ENCODE measurements around the gene LRP8. TPM values are rescaled to one million over a fixed set of nuclear protein-coding genes. Genes with fewer than 3 reads are reported as not detected.
"Not testable (repeated sequence)": the region's sequence is repeated elsewhere in the genome, so short reads cannot be mapped to it uniquely, and the experiment has no call there.

LRP8 gene
- total and polyA plus RNA-seq, 5 donors from 2014 or later, result 1.0 to 23.7 (median 2.5) TPM

DNA sequence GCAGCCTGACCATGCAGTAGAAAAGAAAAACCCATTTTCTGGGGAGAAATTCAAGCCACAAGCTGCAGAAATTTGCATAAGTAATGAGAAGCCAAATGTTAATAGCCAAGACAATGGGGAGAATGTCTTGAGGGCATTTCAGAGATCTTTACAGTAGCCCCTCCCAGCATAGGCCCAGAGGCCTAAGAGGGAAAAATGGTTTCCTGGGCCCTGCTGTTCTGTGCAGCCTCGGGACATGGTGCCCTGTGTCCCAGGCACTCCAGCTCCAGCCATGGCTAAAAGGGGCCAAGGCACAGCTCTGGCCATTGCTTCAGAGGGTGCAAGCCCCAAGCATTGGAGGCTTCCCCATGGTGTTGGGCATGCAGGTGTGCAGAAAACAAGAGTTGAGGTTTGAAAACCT is 122.4 kb downstream of the LRP8 start:
- H3K4me1 ChIP-seq (ENCODE audit: control insufficient read depth, insufficient read depth, low read length, poor library complexity, severe bottlenecking); H3K4me3 ChIP-seq (ENCODE audit: low read depth, low read length); DNase-seq; H3K27ac Mint-ChIP-seq; H3K27me3 ChIP-seq (ENCODE audit: control insufficient read depth, insufficient read depth, low read length); H3K4me3 Mint-ChIP-seq; H3K27ac ChIP-seq (ENCODE audit: insufficient read depth, low read length, poor library complexity, severe bottlenecking); H3K27me3 Mint-ChIP-seq; ATAC-seq (ENCODE audit: low read depth in 2 of 2): not testable (repeated sequence)
- peaks cover 0 to 23% (median 13%) of the 10 kb centered on the region in 7 donors for H3K9me3 Mint-ChIP-seq
- H3K36me3 Mint-ChIP-seq, result peaks cover 81% of the 10 kb centered on the region
- H3K4me1 Mint-ChIP-seq, result peaks cover 0 to 29% (median 23%) of the 10 kb centered on the region in 4 donors
- H3K36me3 ChIP-seq (ENCODE audit: control insufficient read depth, insufficient read depth, low read length), result peaks cover 92% of the 10 kb centered on the region
- peaks cover 5 to 22% of the 10 kb centered on the region in 2 experiments for H3K9me3 ChIP-seq (ENCODE audit: control insufficient read depth in 2 of 2, low read length in 2 of 2)

DNA sequence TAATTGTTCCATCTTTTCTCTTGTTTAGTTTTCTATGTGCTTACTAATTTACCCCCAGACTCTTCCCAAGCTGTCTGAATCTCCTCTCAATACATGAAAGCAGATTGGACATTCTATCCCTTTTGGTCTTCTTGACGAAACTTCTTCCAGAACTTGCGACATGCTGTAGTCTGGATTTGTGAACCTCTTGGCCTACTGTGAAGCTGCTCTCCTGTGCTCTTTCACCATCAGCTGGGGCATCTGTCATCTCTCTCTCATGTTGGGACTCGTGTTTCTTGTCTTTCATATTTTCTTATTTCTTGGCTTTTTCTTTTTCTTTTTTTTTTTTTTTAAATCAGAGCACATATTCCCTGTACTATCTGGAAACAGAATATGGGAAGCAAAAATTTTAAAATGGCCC is 124.4 kb downstream of the LRP8 start:
- H3K9me3 Mint-ChIP-seq, result peaks cover 0 to 23% (median 13%) of the 10 kb centered on the region in 7 donors
- no peak for ATAC-seq (ENCODE audit: low read depth in 2 of 2)
- Histone ChIP-seq H3K4me3 (ENCODE audit: low read depth, low read length) (no peak overlapping the region), H3K36me3 (ENCODE audit: control insufficient read depth, insufficient read depth, low read length) (peaks cover 74% of the 10 kb centered on the region), H3K27ac (ENCODE audit: insufficient read depth, low read length, poor library complexity, severe bottlenecking) (no peak overlapping the region), H3K4me1 (ENCODE audit: control insufficient read depth, insufficient read depth, low read length, poor library complexity, severe bottlenecking) (peaks cover 2% of the 10 kb centered on the region), H3K27me3 (ENCODE audit: control insufficient read depth, insufficient read depth, low read length) (no peaks in the 10 kb centered on the region), H3K9me3 (ENCODE audit: control insufficient read depth in 2 of 2, low read length in 2 of 2) (peaks cover 5 to 22% of the 10 kb centered on the region in 2 experiments)
- peaks cover 68% of the 10 kb centered on the region for H3K36me3 Mint-ChIP-seq
- DNase-seq, result no peak
- peaks cover 10 to 44% (median 33%) of the 10 kb centered on the region in 4 donors for H3K4me1 Mint-ChIP-seq
- H3K27me3 Mint-ChIP-seq, result no peaks in the 10 kb centered on the region
- peak overlapping the region in 1 of 4 donors; percentile 12 for H3K4me3 Mint-ChIP-seq
- H3K27ac Mint-ChIP-seq, result peak overlapping the region in 1 of 3 donors; percentile 59

DNA sequence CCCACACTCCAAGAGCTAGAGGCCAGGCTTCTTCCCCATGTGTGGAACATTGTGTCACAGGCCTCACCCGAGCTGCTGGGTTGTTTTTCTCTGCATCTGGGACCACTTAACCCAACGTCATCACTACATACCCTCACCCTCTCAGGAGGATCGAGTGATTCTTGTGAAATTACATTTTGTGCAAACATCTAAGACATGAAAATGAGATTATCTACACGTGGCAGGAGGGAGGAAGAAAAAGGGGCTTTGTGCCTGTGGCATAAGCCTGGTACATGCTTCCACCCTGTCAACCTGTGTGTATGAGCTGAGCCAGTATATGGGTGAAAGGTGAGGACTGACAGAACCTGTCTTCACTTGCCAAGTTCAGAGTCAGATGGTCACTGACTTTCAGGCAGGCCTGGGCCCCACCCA is 129.6 kb downstream of the LRP8 start:
- Histone ChIP-seq H3K36me3 (ENCODE audit: control insufficient read depth, insufficient read depth, low read length) (peaks cover 25% of the 10 kb centered on the region), H3K9me3 (ENCODE audit: control insufficient read depth in 2 of 2, low read length in 2 of 2) (no peaks in the 10 kb centered on the region), H3K4me1 (ENCODE audit: control insufficient read depth, insufficient read depth, low read length, poor library complexity, severe bottlenecking) (peaks cover 26% of the 10 kb centered on the region), H3K27ac (ENCODE audit: insufficient read depth, low read length, poor library complexity, severe bottlenecking) (peak overlapping the region; percentile 94), H3K4me3 (ENCODE audit: low read depth, low read length) (peak overlapping the region; percentile 94), H3K27me3 (ENCODE audit: control insufficient read depth, insufficient read depth, low read length) (no peaks in the 10 kb centered on the region)
- DNase-seq (peak in 1 of 3 donors; percentile 13), ATAC-seq (ENCODE audit: low read depth in 2 of 2) (no peak)
- peaks cover 0 to under 1% (median 0%) of the 10 kb centered on the region in 7 donors for H3K9me3 Mint-ChIP-seq
- peaks cover 25 to 58% (median 42%) of the 10 kb centered on the region in 4 donors for H3K4me1 Mint-ChIP-seq
- H3K36me3 Mint-ChIP-seq, result peaks cover 39% of the 10 kb centered on the region
- peak overlapping the region; percentile 97 to 98 (median 98) for H3K4me3 Mint-ChIP-seq
- H3K27me3 Mint-ChIP-seq, result no peaks in the 10 kb centered on the region
- H3K27ac Mint-ChIP-seq, result peak overlapping the region; percentile 99 to 100 (median 100)

DNA sequence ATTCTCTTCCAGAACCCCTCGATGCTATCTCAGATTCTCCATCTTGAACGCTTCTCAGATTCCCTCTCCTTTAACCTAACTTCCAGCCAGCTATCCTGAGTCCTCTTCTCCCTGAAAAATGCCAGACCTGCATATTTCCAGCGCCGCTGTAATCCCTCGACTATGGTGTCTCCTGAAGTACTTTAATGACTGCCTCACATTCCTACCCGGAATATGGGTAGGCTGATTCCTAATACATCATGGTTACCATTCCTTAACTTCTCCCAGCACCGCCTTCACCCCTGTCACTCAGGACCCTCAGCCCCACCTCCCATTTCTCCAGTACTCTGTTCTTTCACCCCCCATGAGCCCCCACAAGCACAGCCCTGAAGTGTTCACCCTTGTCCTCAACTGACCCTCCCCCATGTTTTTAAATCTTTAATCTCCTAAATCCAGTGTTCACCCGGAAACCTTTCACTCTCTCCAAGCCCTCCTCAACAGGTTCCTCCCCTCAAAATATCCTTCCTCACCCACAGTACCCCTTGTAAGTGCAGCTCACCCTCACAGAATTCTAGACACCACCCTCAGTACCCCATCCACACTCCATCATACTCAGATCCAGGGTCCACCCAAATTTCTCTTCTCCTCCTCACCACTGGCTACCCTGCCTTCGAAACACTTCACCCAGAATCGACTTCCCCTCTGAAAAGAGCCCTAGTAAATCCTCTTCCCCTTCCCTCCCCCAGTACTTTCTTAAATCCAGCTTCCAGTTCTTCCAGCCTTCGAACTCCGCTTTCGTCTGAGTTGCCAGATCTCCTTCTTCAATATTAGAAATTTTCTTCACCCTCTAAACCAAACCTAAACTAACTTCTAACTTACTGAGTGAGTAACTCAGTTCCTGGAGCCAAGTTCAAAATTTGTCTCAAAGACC is 130.3 kb downstream of the LRP8 start:
- Mint-ChIP-seq H3K4me3 (peak overlapping the region; percentile 97 to 98 (median 98)), H3K27ac (peak overlapping the region; percentile 99 to 100 (median 100)), H3K9me3 (no peaks in the 10 kb centered on the region), H3K4me1 (peaks cover 18 to 55% (median 41%) of the 10 kb centered on the region in 4 donors), H3K27me3 (no peaks in the 10 kb centered on the region), H3K36me3 (peaks cover 32% of the 10 kb centered on the region)
- peaks cover 18% of the 10 kb centered on the region for H3K36me3 ChIP-seq (ENCODE audit: control insufficient read depth, insufficient read depth, low read length)
- peaks cover 26% of the 10 kb centered on the region for H3K4me1 ChIP-seq (ENCODE audit: control insufficient read depth, insufficient read depth, low read length, poor library complexity, severe bottlenecking)
- H3K4me3 ChIP-seq (ENCODE audit: low read depth, low read length), result peak overlapping the region; percentile 94
- no peaks in the 10 kb centered on the region for H3K27me3 ChIP-seq (ENCODE audit: control insufficient read depth, insufficient read depth, low read length)
- no peaks in the 10 kb centered on the region for H3K9me3 ChIP-seq (ENCODE audit: control insufficient read depth in 2 of 2, low read length in 2 of 2)
- no peak for ATAC-seq (ENCODE audit: low read depth in 2 of 2)
- H3K27ac ChIP-seq (ENCODE audit: insufficient read depth, low read length, poor library complexity, severe bottlenecking), result peak overlapping the region; percentile 94
- DNase-seq, result peak in 1 of 3 donors; percentile 17

DNA sequence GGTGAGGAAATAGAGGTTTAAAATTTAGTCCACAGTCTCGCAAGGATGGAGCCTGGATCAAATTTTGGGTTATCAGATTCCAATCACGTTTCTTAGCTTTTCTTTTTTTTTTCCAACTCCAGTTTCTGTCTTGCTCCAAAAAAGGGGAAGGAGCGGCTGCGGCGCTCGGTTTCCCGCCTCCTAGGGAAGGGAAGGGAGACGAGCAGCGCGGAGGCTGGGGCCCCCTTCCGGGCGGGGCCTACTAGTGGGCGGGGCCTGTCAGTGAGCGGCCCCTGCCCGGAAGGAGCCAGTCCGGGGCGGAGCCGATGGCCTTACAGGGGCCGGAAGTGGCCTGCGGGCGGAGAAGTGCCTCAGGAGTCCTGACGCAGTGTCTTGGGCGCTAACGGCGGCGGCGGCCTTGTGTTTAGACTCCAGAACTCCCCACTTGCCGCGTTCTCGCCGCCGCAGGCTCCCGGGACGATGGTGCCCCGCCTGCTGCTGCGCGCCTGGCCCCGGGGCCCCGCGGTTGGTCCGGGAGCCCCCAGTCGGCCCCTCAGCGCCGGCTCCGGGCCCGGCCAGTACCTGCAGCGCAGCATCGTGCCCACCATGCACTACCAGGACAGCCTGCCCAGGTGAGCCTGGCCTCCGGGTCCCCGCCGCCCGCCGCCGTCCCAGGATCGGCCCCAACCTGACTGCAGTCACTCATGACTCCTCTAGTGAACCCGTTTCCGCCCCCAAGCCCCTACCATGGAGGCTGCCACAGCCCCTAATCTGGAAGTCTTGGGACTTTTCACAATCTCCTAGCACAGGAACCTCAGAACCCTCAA is 131.2 kb downstream of the LRP8 start, which contains the start of gene CPT2:
Gene CPT2 (plus strand): TSS at position 340 of the 806 bp plus-strand sequence. CDS start 120 bp downstream, at position 460.
- H3K27ac Mint-ChIP-seq, result peak within 1 kb of the TSS; percentile 99 to 100 (median 100)
- Histone ChIP-seq H3K4me3 (ENCODE audit: low read depth, low read length) (peak within 1 kb of the TSS; percentile 94), H3K4me1 (ENCODE audit: control insufficient read depth, insufficient read depth, low read length, poor library complexity, severe bottlenecking) (peaks cover 26% of the 10 kb centered on the region)

DNA sequence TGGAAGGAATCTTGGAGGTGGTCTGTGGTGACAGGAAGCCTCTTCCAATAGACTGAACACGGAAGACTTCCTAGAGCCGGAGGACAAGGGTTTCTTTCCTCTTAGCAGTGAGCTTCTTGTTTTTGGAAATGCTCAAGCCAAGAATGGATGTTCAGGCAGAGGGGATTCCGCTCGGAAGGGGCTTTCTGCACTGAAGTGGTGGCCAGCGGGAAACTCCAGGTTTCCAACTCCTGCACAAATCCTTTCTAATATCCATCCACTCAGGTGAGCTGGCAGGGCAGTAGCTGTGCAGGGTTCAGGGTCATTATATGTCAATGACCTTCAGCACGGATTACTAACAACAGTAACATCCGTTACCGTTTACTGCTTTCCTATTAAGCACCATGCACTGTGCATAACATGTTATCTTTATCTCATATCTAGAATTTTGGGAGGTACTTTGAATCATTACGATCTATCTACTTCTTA is 131.8 kb downstream of the LRP8 start:
- no peaks in the 10 kb centered on the region for H3K27me3 Mint-ChIP-seq
- no peaks in the 10 kb centered on the region for H3K9me3 Mint-ChIP-seq
- H3K27me3 ChIP-seq (ENCODE audit: control insufficient read depth, insufficient read depth, low read length), result no peaks in the 10 kb centered on the region
- DNase-seq (no peak), ATAC-seq (ENCODE audit: low read depth in 2 of 2) (peak; percentile 8 to 25)
- peaks cover 19% of the 10 kb centered on the region for H3K36me3 Mint-ChIP-seq
- peaks cover 26% of the 10 kb centered on the region for H3K4me1 ChIP-seq (ENCODE audit: control insufficient read depth, insufficient read depth, low read length, poor library complexity, severe bottlenecking)
- H3K4me3 Mint-ChIP-seq, result peak overlapping the region; percentile 85 to 98 (median 98)
- peak overlapping the region; percentile 79 for H3K4me3 ChIP-seq (ENCODE audit: low read depth, low read length)
- H3K36me3 ChIP-seq (ENCODE audit: control insufficient read depth, insufficient read depth, low read length), result peaks cover 6% of the 10 kb centered on the region
- peaks cover 18 to 48% (median 38%) of the 10 kb centered on the region in 4 donors for H3K4me1 Mint-ChIP-seq
- H3K27ac ChIP-seq (ENCODE audit: insufficient read depth, low read length, poor library complexity, severe bottlenecking), result peak overlapping the region; percentile 94
- no peaks in the 10 kb centered on the region for H3K9me3 ChIP-seq (ENCODE audit: control insufficient read depth in 2 of 2, low read length in 2 of 2)
- peak overlapping the region; percentile 70 to 100 (median 100) for H3K27ac Mint-ChIP-seq

More for the DNA sequence above, 131.2 kb downstream of the LRP8 start, which contains the start of gene CPT2:
- peaks cover 12% of the 10 kb centered on the region for H3K36me3 ChIP-seq (ENCODE audit: control insufficient read depth, insufficient read depth, low read length)
- peak within 1 kb of the TSS; percentile 97 to 98 (median 98) for H3K4me3 Mint-ChIP-seq
- DNase-seq (peak; percentile 86 to 96 (median 90)), ATAC-seq (ENCODE audit: low read depth in 2 of 2) (peak; percentile 97 to 99)
- no peaks in the 10 kb centered on the region for H3K9me3 ChIP-seq (ENCODE audit: control insufficient read depth in 2 of 2, low read length in 2 of 2)
- no peaks in the 10 kb centered on the region for H3K9me3 Mint-ChIP-seq
- peak within 1 kb of the TSS; percentile 94 for H3K27ac ChIP-seq (ENCODE audit: insufficient read depth, low read length, poor library complexity, severe bottlenecking)
- H3K27me3 Mint-ChIP-seq, result no peaks in the 10 kb centered on the region
- no peaks in the 10 kb centered on the region for H3K27me3 ChIP-seq (ENCODE audit: control insufficient read depth, insufficient read depth, low read length)
- H3K36me3 Mint-ChIP-seq, result peaks cover 25% of the 10 kb centered on the region
- H3K4me1 Mint-ChIP-seq, result peaks cover 18 to 53% (median 39%) of the 10 kb centered on the region in 4 donors

Measured in CD4-positive, CD25-positive, alpha-beta regulatory T cell (primary cell).